ENCODE measurements around the gene MGMT. TPM values are rescaled to one million over a fixed set of nuclear protein-coding genes. Genes with fewer than 3 reads are reported as not detected.

The MGMT gene
- total RNA-seq, 2 experiments from 2014 or later = 9.0 to 9.6 TPM

DNA sequence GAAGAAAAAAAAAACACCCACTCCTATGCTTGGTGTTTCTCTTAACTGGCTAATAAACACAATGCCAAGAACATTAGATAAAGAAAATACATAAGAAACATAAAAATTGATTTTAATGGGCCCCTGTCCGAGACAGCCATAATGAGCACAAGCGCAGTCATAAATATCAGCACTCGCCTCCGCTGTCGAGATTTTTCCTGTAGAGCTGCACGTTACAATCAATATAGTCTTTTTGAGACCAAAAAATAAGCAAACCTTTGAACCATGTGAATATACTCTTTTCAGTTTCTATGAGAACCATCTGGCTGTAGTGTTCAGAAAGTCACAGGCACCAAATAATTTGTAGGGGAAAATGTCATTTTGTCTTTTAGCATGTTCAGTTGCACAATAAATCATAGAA lies 70.1 kb downstream of the MGMT start:
- POLR2A ChIA-PET = no interaction called here
- no peak for DNase-seq
- intact Hi-C loops (cut with DNase I, micrococcal nuclease) = no loop called here
- ATAC-seq (ENCODE audit: poor library complexity) = no peak
- Mint-ChIP-seq H3K9me3 (no peaks in the 10 kb centered on the region), H3K27ac (no peak overlapping the region), H3K4me1 (ENCODE audit: low read depth) (peaks cover 12% of the 10 kb centered on the region), H3K4me3 (no peak overlapping the region), H3K27me3 (no peaks in the 10 kb centered on the region), H3K36me3 (ENCODE audit: low read depth) (peaks cover 86% of the 10 kb centered on the region)
- TF ChIP-seq, protein P1, sequence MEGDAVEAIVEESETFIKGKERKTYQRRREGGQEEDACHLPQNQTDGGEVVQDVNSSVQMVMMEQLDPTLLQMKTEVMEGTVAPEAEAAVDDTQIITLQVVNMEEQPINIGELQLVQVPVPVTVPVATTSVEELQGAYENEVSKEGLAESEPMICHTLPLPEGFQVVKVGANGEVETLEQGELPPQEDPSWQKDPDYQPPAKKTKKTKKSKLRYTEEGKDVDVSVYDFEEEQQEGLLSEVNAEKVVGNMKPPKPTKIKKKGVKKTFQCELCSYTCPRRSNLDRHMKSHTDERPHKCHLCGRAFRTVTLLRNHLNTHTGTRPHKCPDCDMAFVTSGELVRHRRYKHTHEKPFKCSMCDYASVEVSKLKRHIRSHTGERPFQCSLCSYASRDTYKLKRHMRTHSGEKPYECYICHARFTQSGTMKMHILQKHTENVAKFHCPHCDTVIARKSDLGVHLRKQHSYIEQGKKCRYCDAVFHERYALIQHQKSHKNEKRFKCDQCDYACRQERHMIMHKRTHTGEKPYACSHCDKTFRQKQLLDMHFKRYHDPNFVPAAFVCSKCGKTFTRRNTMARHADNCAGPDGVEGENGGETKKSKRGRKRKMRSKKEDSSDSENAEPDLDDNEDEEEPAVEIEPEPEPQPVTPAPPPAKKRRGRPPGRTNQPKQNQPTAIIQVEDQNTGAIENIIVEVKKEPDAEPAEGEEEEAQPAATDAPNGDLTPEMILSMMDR (IDR thresholded peaks at IDR 0.05) = no peak
- H3K27me3 ChIP-seq (ENCODE audit: control insufficient read depth in 1 of 2, insufficient read depth in 2 of 2, low read length in 2 of 2) = no peaks in the 10 kb centered on the region
- CTCF ChIA-PET = no interaction called here
- H3K4me1 ChIP-seq (ENCODE audit: insufficient read depth, low read length) = peaks cover 9% of the 10 kb centered on the region
- H3K4me3 ChIP-seq (ENCODE audit: low read length) = no peak overlapping the region
- H3K27ac ChIP-seq (ENCODE audit: low read depth in 1 of 2, low read length in 2 of 2) = no peak overlapping the region
- H3K36me3 ChIP-seq (ENCODE audit: insufficient read depth, low read length) = peaks cover 6% of the 10 kb centered on the region
- peaks cover 0 to 17% of the 10 kb centered on the region in 2 experiments for H3K9me3 ChIP-seq (ENCODE audit: control insufficient read depth in 1 of 2, insufficient read depth in 1 of 2, low read length in 2 of 2)

DNA sequence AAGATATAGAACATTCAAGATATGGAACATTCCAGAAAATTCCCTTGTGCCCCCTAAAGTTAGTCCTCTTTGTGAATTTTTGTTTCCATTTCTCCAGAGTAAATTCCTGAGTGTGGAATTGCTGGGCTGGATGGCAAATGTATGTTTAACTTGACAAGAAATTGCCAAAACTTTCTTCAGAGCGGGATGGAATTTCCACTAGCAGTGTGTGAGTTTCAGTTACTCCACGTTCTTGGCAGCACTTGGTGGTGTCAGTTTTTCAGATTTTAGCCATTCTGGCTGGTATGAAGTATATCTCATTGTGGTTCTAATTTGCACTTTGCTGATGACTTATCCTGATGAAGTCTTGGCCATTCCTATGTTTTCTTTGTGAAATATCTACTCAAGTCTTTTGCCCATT lies 71.2 kb downstream of the MGMT start:
- H3K4me3 ChIP-seq (ENCODE audit: low read length) = no peak overlapping the region
- no peaks in the 10 kb centered on the region for H3K27me3 ChIP-seq (ENCODE audit: control insufficient read depth in 1 of 2, insufficient read depth in 2 of 2, low read length in 2 of 2)
- peaks cover 0 to 10% of the 10 kb centered on the region in 2 experiments for H3K9me3 ChIP-seq (ENCODE audit: control insufficient read depth in 1 of 2, insufficient read depth in 1 of 2, low read length in 2 of 2)
- DNase-seq (no peak), ATAC-seq (ENCODE audit: poor library complexity) (no peak)
- peaks cover 6% of the 10 kb centered on the region for H3K4me1 Mint-ChIP-seq (ENCODE audit: low read depth)
- H3K4me3 Mint-ChIP-seq = no peak overlapping the region
- H3K9me3 Mint-ChIP-seq = no peaks in the 10 kb centered on the region
- no peak overlapping the region for H3K27ac ChIP-seq (ENCODE audit: low read depth in 1 of 2, low read length in 2 of 2)
- peaks cover 6% of the 10 kb centered on the region for H3K36me3 ChIP-seq (ENCODE audit: insufficient read depth, low read length)
- H3K27me3 Mint-ChIP-seq = no peaks in the 10 kb centered on the region
- H3K27ac Mint-ChIP-seq = no peak overlapping the region
- TF ChIP-seq, protein P1 (IDR thresholded peaks at IDR 0.05) = no peak
- CTCF ChIA-PET = no interaction called here
- POLR2A ChIA-PET = no interaction called here
- H3K4me1 ChIP-seq (ENCODE audit: insufficient read depth, low read length) = no peaks in the 10 kb centered on the region
- peaks cover 97% of the 10 kb centered on the region for H3K36me3 Mint-ChIP-seq (ENCODE audit: low read depth)
- intact Hi-C loops (cut with DNase I, micrococcal nuclease) = no loop called here

DNA sequence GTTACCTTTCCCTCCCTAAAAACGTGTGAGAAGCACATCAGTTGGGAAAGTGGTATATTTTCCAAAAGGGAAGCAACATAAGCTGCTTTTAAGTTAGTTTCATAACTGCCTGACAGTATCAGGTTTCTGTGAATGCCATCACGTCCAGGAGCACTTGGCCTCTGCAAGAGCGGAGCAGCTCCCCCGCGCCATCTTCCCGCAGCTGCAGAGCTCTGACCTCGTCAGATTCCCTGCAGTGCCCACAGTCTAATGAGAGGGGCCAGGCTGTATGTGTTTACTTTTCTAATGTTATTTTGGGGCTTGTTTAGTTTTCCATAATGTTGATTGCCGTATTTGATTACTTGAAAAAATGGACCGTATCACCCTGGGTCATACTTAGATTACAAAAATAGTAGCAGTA lies 74.2 kb downstream of the MGMT start:
- Histone ChIP-seq H3K27ac (ENCODE audit: low read depth in 1 of 2, low read length in 2 of 2) (no peak overlapping the region), H3K9me3 (ENCODE audit: control insufficient read depth in 1 of 2, insufficient read depth in 1 of 2, low read length in 2 of 2) (peaks cover 0 to 14% of the 10 kb centered on the region in 2 experiments), H3K27me3 (ENCODE audit: control insufficient read depth in 1 of 2, insufficient read depth in 2 of 2, low read length in 2 of 2) (no peaks in the 10 kb centered on the region), H3K36me3 (ENCODE audit: insufficient read depth, low read length) (peaks cover 4% of the 10 kb centered on the region), H3K4me3 (ENCODE audit: low read length) (no peak overlapping the region), H3K4me1 (ENCODE audit: insufficient read depth, low read length) (no peaks in the 10 kb centered on the region)
- no peaks in the 10 kb centered on the region for H3K9me3 Mint-ChIP-seq
- H3K4me3 Mint-ChIP-seq = no peak overlapping the region
- POLR2A ChIA-PET = no interaction called here
- intact Hi-C loops (cut with DNase I, micrococcal nuclease) = no loop called here
- TF ChIP-seq, protein P1 (IDR thresholded peaks at IDR 0.05) = no peak
- ATAC-seq (ENCODE audit: poor library complexity) (no peak), DNase-seq (no peak)
- H3K36me3 Mint-ChIP-seq (ENCODE audit: low read depth) = peaks cover 82% of the 10 kb centered on the region
- H3K27me3 Mint-ChIP-seq = no peaks in the 10 kb centered on the region
- CTCF ChIA-PET = no interaction called here
- H3K27ac Mint-ChIP-seq = no peak overlapping the region
- no peaks in the 10 kb centered on the region for H3K4me1 Mint-ChIP-seq (ENCODE audit: low read depth)
